H1 (cell line): ENCODE results near the gene EPB41L2. TPM values are rescaled to one million over a fixed set of nuclear protein-coding genes. Genes with fewer than 3 reads are reported as not detected.

Experiments
- CTCF ChIA-PET: fragments of 300-600 bp; sonication (Branson Sonifier 250); formaldehyde crosslinking; loops from one replicate; lab custom pipeline; 2021; ENCODE audit not compliant: partially characterized antibody; lab: Charles Lee
- POLR2A ChIA-PET: fragments of 300-600 bp; sonication (Branson Sonifier 250); formaldehyde crosslinking; loops from one replicate; lab custom pipeline; 2021; ENCODE audit warnings: inconsistent platforms; ENCODE audit not compliant: partially characterized antibody; lab: Charles Lee
- DNase-seq, 2 experiments: peaks; one replicate each; pipeline versions ENCODE4 v3.0.0 to v3.0.0-alpha.2; 2010 to 2022; ENCODE audit warnings: low spot score in 2 of 2, low read depth in 1 of 2, mixed read lengths in 1 of 2
- FAIRE-seq: peaks from 2 replicates; lab custom pipeline; 2011; peaks lifted over from hg19 to GRCh38; lab: Jason Lieb, UNC
- H2AFZ ChIP-seq: 2 replicates; pipeline ENCODE4 v1.8.1; 2012; ENCODE audit warnings: low read length, inconsistent platforms
- H2AK5ac ChIP-seq: 2 replicates; pipeline ENCODE4 v1.6.1; 2013; ENCODE audit warnings: low read depth, low read length
- H2BK120ac ChIP-seq: replicated peaks from 2 replicates; pipeline ENCODE3; 2013; ENCODE audit warnings: low read depth, low read length, inconsistent platforms
- H2BK12ac ChIP-seq: 2 replicates; pipeline ENCODE4 v1.6.1; 2013; ENCODE audit warnings: low read depth, low read length
- H2BK15ac ChIP-seq: 2 replicates; pipeline ENCODE4 v1.6.1; 2013; ENCODE audit warnings: low read length
- H2BK20ac ChIP-seq: 2 replicates; pipeline ENCODE4 v1.6.1; 2013; ENCODE audit warnings: low read length
- H2BK5ac ChIP-seq: 2 replicates; pipeline ENCODE4 v1.6.1; 2013; ENCODE audit warnings: low read depth, low read length
- H3K14ac ChIP-seq: 2 replicates; pipeline ENCODE4 v1.6.1; 2013; ENCODE audit warnings: inconsistent platforms; ENCODE audit not compliant: insufficient read length
- H3K18ac ChIP-seq: 2 replicates; pipeline ENCODE4 v1.6.1; 2013; ENCODE audit warnings: low read length; ENCODE audit errors: extremely low read depth
- H3K23ac ChIP-seq: 2 replicates; pipeline ENCODE4 v1.6.1; 2013; ENCODE audit warnings: inconsistent platforms; ENCODE audit not compliant: insufficient read length
- H3K23me2 ChIP-seq: 2 replicates; pipeline ENCODE4 v1.6.1; 2013; ENCODE audit warnings: low read depth, low read length
- H3K27ac ChIP-seq: 2 replicates; pipeline ENCODE4 v1.6.1; 2011; ENCODE audit warnings: low read depth, low read length, inconsistent platforms
- H3K27me3 ChIP-seq, 4 experiments: replicated peaks in 1 of 4; 1 replicate in 1 of 4; 2 replicates in 3 of 4; pipeline versions ENCODE4 v1.6.1 to v1.8.1; 2011 to 2013; ENCODE audit warnings: low read length in 3 of 4, mild to moderate bottlenecking in 3 of 4, inconsistent platforms in 2 of 4, mixed read lengths in 2 of 4, moderate library complexity in 1 of 4; ENCODE audit not compliant: control insufficient read depth in 3 of 4, insufficient read depth in 3 of 4; ENCODE audit errors: extremely low read depth in 1 of 4
- H3K36me3 ChIP-seq, 4 experiments: 2 replicates each; pipeline versions ENCODE4 v1.6.1 to v1.8.1; 2011 to 2013; ENCODE audit warnings: mild to moderate bottlenecking in 4 of 4, low read length in 3 of 4, moderate library complexity in 2 of 4, control low read depth in 1 of 4, inconsistent platforms in 1 of 4; ENCODE audit not compliant: insufficient read depth in 4 of 4, control insufficient read depth in 2 of 4
- H3K4ac ChIP-seq: replicated peaks from 2 replicates; pipeline ENCODE3; 2013; ENCODE audit warnings: low read length, low read depth, mixed read lengths, inconsistent platforms; ENCODE audit not compliant: insufficient read length
- H3K4me1 ChIP-seq, 4 experiments: replicated peaks in 1 of 4; 1 replicate in 1 of 4; 2 replicates in 3 of 4; pipeline versions ENCODE4 v1.6.1 to v1.8.1; 2011 to 2013; ENCODE audit warnings: low read length in 3 of 4, inconsistent platforms in 2 of 4, mixed read lengths in 1 of 4; ENCODE audit not compliant: insufficient read depth in 4 of 4, control insufficient read depth in 3 of 4
- H3K4me2 ChIP-seq, 2 experiments: 2 replicates each; pipeline versions ENCODE4 v1.6.1 to v1.8.1; 2011 to 2013; ENCODE audit warnings: low read depth in 2 of 2, low read length in 2 of 2, control low read depth in 1 of 2, inconsistent platforms in 1 of 2, mild to moderate bottlenecking in 1 of 2; ENCODE audit not compliant: insufficient read depth in 1 of 2
- H3K4me3 ChIP-seq, 4 experiments: fragments of 200-600, 300-600 bp in 1 of 4; sonication (generic), shearing (Covaris generic), sonication (Bioruptor Twin) in 1 of 4; 2 replicates each; pipeline versions ENCODE4 v1.5.1 to v1.8.1; 2011 to 2016; ENCODE audit warnings: low read length in 4 of 4, low read depth in 3 of 4, control low read depth in 2 of 4, inconsistent platforms in 2 of 4, mild to moderate bottlenecking in 2 of 4, mixed read lengths in 1 of 4, moderate library complexity in 1 of 4; ENCODE audit not compliant: insufficient read depth in 2 of 4; ENCODE audit errors: extremely low read depth in 1 of 4
- H3K56ac ChIP-seq: replicated peaks from 2 replicates; pipeline ENCODE3; 2013; ENCODE audit warnings: low read depth, mild to moderate bottlenecking, mixed read lengths, low read length, inconsistent platforms; ENCODE audit not compliant: insufficient read length
- H3K79me1 ChIP-seq: 2 replicates; pipeline ENCODE4 v1.6.1; 2013; ENCODE audit warnings: low read depth, low read length, control low read depth
- H3K79me2 ChIP-seq, 2 experiments: 2 replicates each; pipeline versions ENCODE4 v1.6.1 to v1.8.1; 2012 to 2013; ENCODE audit warnings: low read length in 2 of 2, mild to moderate bottlenecking in 2 of 2, inconsistent platforms in 1 of 2; ENCODE audit not compliant: insufficient read depth in 2 of 2, control insufficient read depth in 1 of 2
- H3K9ac ChIP-seq, 4 experiments: replicated peaks in 1 of 4; 1 replicate in 1 of 4; 2 replicates in 3 of 4; pipeline versions ENCODE4 v1.6.1 to v1.8.1; 2011 to 2013; ENCODE audit warnings: low read depth in 3 of 4, low read length in 3 of 4, control low read depth in 2 of 4, mild to moderate bottlenecking in 2 of 4, moderate library complexity in 2 of 4, inconsistent platforms in 1 of 4; ENCODE audit errors: extremely low read depth in 1 of 4
- H3K9me3 ChIP-seq, 2 experiments: 2 replicates each; pipeline versions ENCODE4 v1.6.1 to v1.8.1; 2012 to 2013; ENCODE audit warnings: mild to moderate bottlenecking in 2 of 2, moderate library complexity in 2 of 2, control low read depth in 1 of 2, inconsistent platforms in 1 of 2, low read depth in 1 of 2, low read length in 1 of 2, mixed read lengths in 1 of 2; ENCODE audit not compliant: insufficient read depth in 2 of 2
- H4K20me1 ChIP-seq, 2 experiments: replicated peaks in 1 of 2; 2 replicates each; pipeline versions ENCODE3 to v1.8.1; 2011 to 2013; ENCODE audit warnings: inconsistent platforms in 2 of 2, low read length in 2 of 2, mild to moderate bottlenecking in 1 of 2; ENCODE audit not compliant: insufficient read depth in 2 of 2, control insufficient read depth in 1 of 2
- H4K5ac ChIP-seq: 2 replicates; pipeline ENCODE4 v1.6.1; 2013; ENCODE audit warnings: low read length, low read depth, mixed read lengths, inconsistent platforms; ENCODE audit not compliant: insufficient read length
- H4K8ac ChIP-seq: 2 replicates; pipeline ENCODE4 v1.8.0; 2013; ENCODE audit warnings: mild to moderate bottlenecking, moderate library complexity, low read length, inconsistent platforms; ENCODE audit not compliant: insufficient read depth; ENCODE audit errors: extremely low read depth
- H4K91ac ChIP-seq: replicated peaks from 2 replicates; pipeline ENCODE3; 2013; ENCODE audit warnings: low read length, mixed read lengths, inconsistent platforms; ENCODE audit not compliant: insufficient read length
- CTCF ChIP-seq, 3 experiments: IDR thresholded peaks; 1 replicate in 2 of 3; 2 replicates in 1 of 3; pipeline versions ENCODE4 v1.5.1 to v1.6.1; 2011; ENCODE audit warnings: low read length in 3 of 3, mild to moderate bottlenecking in 3 of 3, inconsistent platforms in 2 of 3, low read depth in 1 of 3, moderate library complexity in 1 of 3; ENCODE audit not compliant: insufficient read depth in 1 of 3; ENCODE audit errors: control extremely low read depth in 1 of 3
- PHF8 ChIP-seq: fragments of 200-600 bp; sonication (generic); conservative IDR thresholded peaks from 2 replicates; pipeline ENCODE4 v1.7.1; 2012; ENCODE audit warnings: low read depth, mild to moderate bottlenecking, inconsistent platforms, low read length, moderate library complexity
- POLR2AphosphoS5 ChIP-seq: IDR thresholded peaks from 2 replicates; pipeline ENCODE4 v1.6.1; 2011; ENCODE audit warnings: low read depth, low read length
- POU5F1 ChIP-seq: IDR thresholded peaks from 2 replicates; pipeline ENCODE4 v1.6.1; 2011; ENCODE audit warnings: low read depth, mild to moderate bottlenecking, low read length, moderate library complexity
- SP4 ChIP-seq: IDR thresholded peaks from 2 replicates; pipeline ENCODE4 v1.6.1; 2012; ENCODE audit warnings: low read length, inconsistent platforms
- SRF ChIP-seq: IDR thresholded peaks from 2 replicates; pipeline ENCODE4 v1.6.1; 2011; ENCODE audit warnings: mild to moderate bottlenecking, low read depth, low read length, moderate library complexity
- TAF1 ChIP-seq: IDR thresholded peaks from 2 replicates; pipeline ENCODE4 v1.6.1; 2011; ENCODE audit warnings: mild to moderate bottlenecking, low read depth, low read length
- TBP ChIP-seq: IDR thresholded peaks from 2 replicates; pipeline ENCODE4 v1.6.1; 2011; ENCODE audit warnings: low read depth, low read length, improper control_type of control experiment
- TCF12 ChIP-seq: IDR thresholded peaks from 2 replicates; pipeline ENCODE4 v1.6.1; 2011; ENCODE audit warnings: low read depth, mild to moderate bottlenecking, low read length
- USF2 ChIP-seq: IDR thresholded peaks from 2 replicates; pipeline ENCODE4 v1.6.1; 2011; ENCODE audit warnings: low read length, improper control_type of control experiment
- WGBS, 2 experiments: shearing (Covaris generic) in 1 of 2; methylation state at CpG; one replicate each; pipeline versions ENCODE4 v1.1.6 to v1.1.7; 2013 to 2015; ENCODE audit warnings: low lambda C conversion rate in 2 of 2, mixed read lengths in 2 of 2, inconsistent platforms in 1 of 2, low coverage in 1 of 2, missing lambda C conversion rate in 1 of 2; ENCODE audit not compliant: insufficient replicate concordance in 2 of 2, insufficient coverage in 1 of 2, insufficient read length in 1 of 2; ENCODE audit errors: extremely low coverage in 1 of 2, missing lambda C conversion rate in 1 of 2; 5-methylcytosine and 5-hydroxymethylcytosine counted together
- polyA plus RNA-seq, 7 experiments: library from polyadenylated mRNA; depleted of rRNA in 3 of 7; stranded (reverse) in 5 of 7; unstranded in 2 of 7; fragments of >200 nt in 5 of 7; fragments of 200-250 nt in 2 of 7; gene quantifications; 1 replicate in 5 of 7; 2 replicates in 1 of 7; 4 replicates in 1 of 7; pipeline versions ENCODE4 v1.2.1 to v1.2.3, GENCODE V29; 2011 to 2013; ENCODE audit warnings: missing spikeins in 2 of 7, mixed read lengths in 2 of 7
- total RNA-seq: library from RNA; stranded (reverse); fragmentation: NEBNext Ultra II Directional; extraction: Animal tissue kit (Norgen Biotek cat#: 25700); gene quantifications from 2 replicates; pipeline ENCODE4 v1.2.1, GENCODE V29; 2021
- TF ChIP-seq, protein P1 (sequence below): IDR thresholded peaks from 2 replicates; pipeline ENCODE4 v1.6.1; 2012; ENCODE audit warnings: inconsistent platforms

EPB41L2 gene
- total and polyA plus RNA-seq, 2 of the 8 experiments (the other 6 are each of a cell fraction or from before 2014, with no cell fraction given), result 22.5 to 123 TPM

DNA sequence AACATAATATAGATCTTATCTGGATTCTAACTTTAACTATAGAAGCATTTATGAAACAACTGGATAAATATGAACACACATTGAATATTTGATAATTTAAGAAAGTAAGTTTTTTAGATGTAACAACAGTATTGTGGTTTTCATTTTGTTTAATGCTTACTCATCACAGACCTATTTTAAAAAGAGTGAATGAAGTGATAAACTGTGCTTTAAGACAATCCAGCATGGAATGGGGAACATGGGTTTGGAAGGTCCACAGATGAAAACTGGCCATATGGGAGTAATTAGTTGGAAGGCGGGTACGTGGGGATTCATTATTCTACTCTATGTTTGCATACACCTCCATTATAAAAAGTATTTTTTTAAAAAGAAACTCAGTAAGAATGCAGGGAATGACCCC lies 21.2 kb downstream of the EPB41L2 start:
- Histone ChIP-seq H3K4me2 (no peak overlapping the region), H3K79me2 (peaks cover 0 to 72% of the 10 kb centered on the region in 2 experiments; a peak in 2 of 4 replicates), H3K23me2 (no peaks in the 10 kb centered on the region), H2AK5ac (no peak overlapping the region), H3K36me3 (no peaks in the 10 kb centered on the region), H2BK5ac (no peak overlapping the region), H2AFZ (no peak overlapping the region), H3K9me3 (no peaks in the 10 kb centered on the region), H4K5ac (no peak overlapping the region), H3K56ac (no peak overlapping the region), H2BK20ac (no peak overlapping the region), H2BK15ac (no peak overlapping the region), H3K4me3 (no peak overlapping the region), H3K14ac (no peak overlapping the region), H2BK120ac (no peak overlapping the region), H3K4me1 (no peaks in the 10 kb centered on the region; a peak in 1 of 7 replicates), H3K18ac (no peak overlapping the region), H2BK12ac (no peak overlapping the region), H3K27me3 (no peaks in the 10 kb centered on the region), H3K27ac (no peak overlapping the region), H4K8ac (no peak overlapping the region), H3K79me1 (peaks cover 3% of the 10 kb centered on the region), H3K9ac (no peak overlapping the region), H3K23ac (no peak overlapping the region), H4K91ac (no peak overlapping the region), H4K20me1 (peaks cover 2% of the 10 kb centered on the region in 2 experiments), H3K4ac (no peak overlapping the region)
- POLR2A ChIA-PET, result no interaction called here
- CTCF ChIA-PET, result no interaction called here
- WGBS, 2 experiments, result 85% methylated on average over 2 of the region's 2 CpGs; no CpG with 5 or more reads in 1 of the 2 experiments
- DNase-seq (no peak), FAIRE-seq (no peak)
- TF ChIP-seq POLR2AphosphoS5 (no peak), TBP (no peak), POU5F1 (no peak), TCF12 (no peak), TAF1 (no peak), SP4 (no peak), SRF (no peak), USF2 (no peak), CTCF (IDR thresholded peaks at IDR 0.05; ENCODE audit: control extremely low read depth in 1 of 3, insufficient read depth in 1 of 3, low read depth in 1 of 3, low read length in 3 of 3) (no peak), PHF8 (no peak)
- TF ChIP-seq, protein P1, sequence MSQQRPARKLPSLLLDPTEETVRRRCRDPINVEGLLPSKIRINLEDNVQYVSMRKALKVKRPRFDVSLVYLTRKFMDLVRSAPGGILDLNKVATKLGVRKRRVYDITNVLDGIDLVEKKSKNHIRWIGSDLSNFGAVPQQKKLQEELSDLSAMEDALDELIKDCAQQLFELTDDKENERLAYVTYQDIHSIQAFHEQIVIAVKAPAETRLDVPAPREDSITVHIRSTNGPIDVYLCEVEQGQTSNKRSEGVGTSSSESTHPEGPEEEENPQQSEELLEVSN, result no peak
